Urinary bladder (tissue), 4 donors: ENCODE results near the gene TPO. TPM values are rescaled to one million over a fixed set of nuclear protein-coding genes. Genes with fewer than 3 reads are reported as not detected.

Experiments
- DNase-seq: peaks from one replicate; pipeline ENCODE4 v3.0.0-alpha.2; 2015; ENCODE audit errors: extremely low spot score
- H3K27ac ChIP-seq: one replicate; pipeline ENCODE4 v1.5.1; 2013; ENCODE audit warnings: low read depth, mild to moderate bottlenecking, moderate library complexity
- H3K36me3 ChIP-seq: one replicate; pipeline ENCODE4 v1.6.1; 2013; ENCODE audit warnings: mild to moderate bottlenecking, moderate library complexity; ENCODE audit not compliant: insufficient read depth
- H3K4me1 ChIP-seq: one replicate; pipeline ENCODE4 v1.6.1; 2013; ENCODE audit warnings: mild to moderate bottlenecking, moderate library complexity; ENCODE audit not compliant: insufficient read depth
- H3K4me3 ChIP-seq: one replicate; pipeline ENCODE4 v1.5.1; 2013; ENCODE audit warnings: low read depth, low read length
- WGBS: extraction: QIAGEN DNeasy Blood & Tissue Kit; methylation state at CpG from one replicate; pipeline ENCODE4 v1.1.7; 2013; 5-methylcytosine and 5-hydroxymethylcytosine counted together
- polyA plus RNA-seq: library from polyadenylated mRNA; stranded (reverse); fragments of 200-250 nt; gene quantifications from one replicate; pipeline ENCODE4 v1.2.3, GENCODE V29; 2013
- total RNA-seq: library from RNA; depleted of rRNA; stranded (reverse); fragments of >200 nt; gene quantifications from one replicate; pipeline ENCODE4 v1.2.3, GENCODE V29; 2014
- donor health status: healthy with polysubstance abuse.
- donor health status: healthy.

TPO gene
- total and polyA plus RNA-seq, 2 donors = 0.74 to 5.4 TPM

DNA sequence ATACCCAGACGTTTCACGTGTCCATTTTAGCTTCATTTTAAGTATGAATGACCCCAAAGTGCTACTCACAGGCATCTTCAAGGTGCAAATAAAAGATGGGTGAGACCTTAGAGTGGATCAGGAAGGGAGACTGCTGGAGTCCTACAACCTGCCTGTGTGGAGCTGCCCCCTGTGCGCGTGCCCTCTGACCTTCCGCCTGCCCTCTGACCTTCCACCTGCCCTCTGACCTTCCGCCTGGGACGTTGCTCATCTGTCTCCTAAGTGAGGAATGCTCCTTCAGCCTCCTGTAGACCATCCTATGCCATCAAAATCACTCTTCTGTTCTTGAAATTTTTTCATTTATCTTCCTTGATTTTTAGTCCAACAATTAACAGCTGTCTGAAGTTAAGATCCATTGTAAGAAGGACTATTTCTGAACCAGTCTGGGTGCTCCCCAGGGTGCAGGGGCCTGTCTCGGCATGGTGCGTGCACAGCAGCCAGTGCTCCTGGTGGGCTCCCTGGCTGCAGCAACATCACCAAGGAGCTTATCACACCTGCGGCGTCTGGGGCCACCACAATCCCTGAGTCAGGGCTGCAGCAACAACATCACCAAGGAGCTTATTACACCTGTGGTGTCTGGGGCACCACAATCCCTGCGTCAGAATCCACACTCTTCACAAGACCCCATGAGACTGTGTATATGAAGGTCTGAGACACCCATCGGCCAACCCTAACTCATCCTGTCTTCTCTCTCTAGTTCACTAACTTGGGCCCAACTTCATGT, 86.0 kb downstream of the TPO start:
- DNase-seq = no peak
- 91% methylated on average over 13 of the region's 13 CpGs for WGBS
- H3K27ac ChIP-seq = no peak overlapping the region
- no peaks in the 10 kb centered on the region for H3K4me1 ChIP-seq
- no peak overlapping the region for H3K4me3 ChIP-seq
- H3K36me3 ChIP-seq = no peaks in the 10 kb centered on the region

DNA sequence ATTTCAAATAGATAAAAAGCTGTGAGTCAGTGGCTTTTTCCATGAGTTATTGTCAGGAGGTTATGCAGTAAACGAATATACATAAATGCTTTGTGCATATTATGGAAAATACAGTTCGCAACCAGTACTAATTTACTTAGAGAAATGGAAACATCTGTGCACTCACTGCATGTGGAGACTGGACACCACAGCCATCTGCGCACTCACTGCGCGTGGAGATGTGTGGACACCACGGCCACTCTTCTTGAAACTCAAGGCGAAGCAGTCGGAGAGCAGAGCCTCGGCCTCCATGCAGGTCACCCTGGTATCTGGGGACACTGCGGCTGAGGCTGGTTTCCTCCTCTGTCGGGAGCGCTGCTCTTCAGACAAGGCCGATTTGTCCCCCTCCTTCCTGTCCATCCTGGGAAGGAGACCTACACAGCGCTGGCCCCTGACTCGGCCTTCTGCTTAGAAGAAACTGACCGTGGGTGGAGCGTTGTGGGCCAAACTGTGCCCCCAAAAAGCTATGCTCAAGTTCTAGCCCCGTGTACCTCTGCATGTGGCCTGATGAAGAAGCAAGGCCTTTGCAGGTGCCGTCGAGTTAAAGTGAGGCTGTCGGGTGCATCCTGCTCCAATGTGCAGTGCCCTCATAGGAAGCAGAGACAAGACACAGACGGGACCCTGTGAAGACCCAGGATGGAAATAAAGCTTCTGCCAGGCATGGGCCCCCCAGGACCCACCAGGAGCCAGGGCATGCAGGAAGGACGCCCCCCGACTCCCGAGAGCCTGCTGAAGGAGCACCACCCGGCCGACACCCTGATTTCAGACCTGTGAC, 88.0 kb downstream of the TPO start:
- Histone ChIP-seq H3K4me1 (no peaks in the 10 kb centered on the region), H3K27ac (no peak overlapping the region), H3K4me3 (no peak overlapping the region), H3K36me3 (no peaks in the 10 kb centered on the region)
- WGBS = 84% methylated on average over 27 of the region's 27 CpGs
- DNase-seq = no peak

DNA sequence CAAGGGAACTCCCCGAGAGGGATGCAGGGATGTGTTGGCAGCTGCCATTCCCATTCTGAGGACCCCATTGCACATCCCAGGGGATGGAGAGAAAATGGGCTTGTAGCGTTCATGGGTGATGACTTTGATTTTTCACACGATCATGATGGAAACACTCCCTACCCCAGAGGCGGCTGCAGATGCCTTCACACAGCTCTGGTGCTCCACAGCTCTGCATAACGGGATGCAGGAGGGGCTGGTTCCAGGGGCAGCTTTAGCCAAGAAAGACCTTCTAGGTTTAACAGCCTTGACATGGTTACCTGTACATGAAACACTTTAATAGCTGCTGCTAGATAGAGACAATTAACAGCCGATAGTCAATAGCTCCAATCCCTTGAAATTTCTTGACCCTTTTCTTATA, 88.7 kb downstream of the TPO start:
- WGBS = 84% methylated on average over 6 of the region's 6 CpGs
- DNase-seq = no peak
- Histone ChIP-seq H3K36me3 (no peaks in the 10 kb centered on the region), H3K27ac (no peak overlapping the region), H3K4me1 (no peaks in the 10 kb centered on the region), H3K4me3 (no peak overlapping the region)

DNA sequence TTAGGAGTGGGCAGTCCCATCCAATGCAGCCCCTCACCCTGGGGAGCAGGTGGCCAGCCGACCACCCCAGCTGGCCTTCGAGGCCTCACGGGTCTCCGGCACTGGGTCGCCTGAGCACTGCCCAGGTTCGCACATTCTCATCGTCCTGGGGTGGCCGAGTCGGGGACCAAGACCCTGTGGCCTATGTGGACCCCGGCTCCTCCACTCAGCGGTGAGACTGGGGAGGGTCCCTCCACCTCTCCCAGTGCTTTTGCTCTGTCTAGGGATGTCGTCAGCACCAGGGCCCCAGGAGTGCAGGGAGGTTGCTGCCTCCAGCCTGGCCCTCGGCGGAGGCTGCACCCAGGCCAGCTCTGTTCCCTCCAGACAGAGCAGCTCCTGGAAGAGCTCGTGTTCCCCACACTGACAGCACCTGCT, 89.6 kb downstream of the TPO start:
- Histone ChIP-seq H3K4me3 (no peak overlapping the region), H3K36me3 (no peaks in the 10 kb centered on the region), H3K27ac (no peak overlapping the region), H3K4me1 (no peaks in the 10 kb centered on the region)
- 87% methylated on average over 15 of the region's 15 CpGs for WGBS
- DNase-seq = no peak

DNA sequence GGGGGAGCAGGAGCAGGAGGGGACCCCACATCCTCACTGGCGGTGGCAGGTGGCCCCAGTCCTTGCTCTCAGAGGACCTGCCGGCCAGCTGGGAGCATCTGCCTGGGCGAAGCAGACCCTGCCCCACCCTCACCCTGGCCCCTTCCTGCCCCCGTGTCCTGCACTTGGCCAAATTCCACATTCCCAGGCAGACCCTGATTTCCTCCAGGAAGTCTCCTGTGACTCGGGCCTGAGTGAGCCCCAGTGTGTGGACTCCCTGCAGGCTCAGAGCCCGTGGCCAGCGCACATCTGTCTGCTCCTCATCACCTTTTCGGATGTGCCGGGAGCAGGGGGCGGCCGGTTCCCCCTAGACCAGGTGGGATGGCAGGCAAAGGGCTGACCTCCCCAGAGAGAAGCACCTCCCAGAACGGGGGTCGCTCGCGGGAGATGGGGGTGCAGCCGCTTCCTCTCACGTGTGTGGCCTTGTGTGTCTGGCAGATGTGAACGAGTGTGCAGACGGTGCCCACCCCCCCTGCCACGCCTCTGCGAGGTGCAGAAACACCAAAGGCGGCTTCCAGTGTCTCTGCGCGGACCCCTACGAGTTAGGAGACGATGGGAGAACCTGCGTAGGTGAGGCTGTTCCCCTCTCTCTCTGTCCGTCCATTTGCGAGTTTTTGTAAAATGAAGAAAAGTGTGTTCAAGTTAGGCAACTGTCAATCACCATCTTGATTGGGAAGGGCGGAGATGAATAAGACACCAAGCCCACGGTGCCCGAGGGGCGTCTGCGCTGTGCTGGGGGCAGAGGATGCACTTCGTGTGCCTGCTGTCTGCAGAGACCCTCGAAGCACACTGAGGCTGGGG, 90.4 kb downstream of the TPO start:
- Histone ChIP-seq H3K36me3 (no peaks in the 10 kb centered on the region), H3K4me3 (no peak overlapping the region), H3K27ac (no peak overlapping the region), H3K4me1 (no peaks in the 10 kb centered on the region)
- DNase-seq = no peak
- WGBS = 69% methylated on average over 36 of the region's 36 CpGs

DNA sequence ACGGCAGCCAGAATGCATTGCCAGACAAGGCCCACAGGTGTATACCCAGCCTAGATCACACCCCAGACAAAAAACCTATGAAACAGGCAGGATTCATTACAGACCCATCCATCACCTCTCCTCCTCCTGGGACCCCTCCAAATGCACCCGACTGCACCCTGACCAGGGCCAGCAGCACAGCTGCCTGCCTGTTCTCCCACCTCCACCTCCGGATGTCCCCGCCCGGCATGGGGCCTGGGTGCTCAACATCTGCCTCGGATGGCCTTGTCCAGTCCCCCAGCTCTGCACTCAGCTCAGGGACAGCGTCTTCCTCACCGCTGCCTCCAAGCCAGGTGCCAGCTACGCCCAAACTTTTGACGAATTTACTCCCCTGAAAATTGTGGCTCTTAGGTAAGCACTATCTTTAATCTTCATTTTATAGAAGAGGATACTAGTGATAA, 91.1 kb downstream of the TPO start:
- Histone ChIP-seq H3K4me1 (no peaks in the 10 kb centered on the region), H3K36me3 (no peaks in the 10 kb centered on the region), H3K4me3 (no peak overlapping the region), H3K27ac (no peak overlapping the region)
- DNase-seq = no peak
- 77% methylated on average over 10 of the region's 10 CpGs for WGBS

DNA sequence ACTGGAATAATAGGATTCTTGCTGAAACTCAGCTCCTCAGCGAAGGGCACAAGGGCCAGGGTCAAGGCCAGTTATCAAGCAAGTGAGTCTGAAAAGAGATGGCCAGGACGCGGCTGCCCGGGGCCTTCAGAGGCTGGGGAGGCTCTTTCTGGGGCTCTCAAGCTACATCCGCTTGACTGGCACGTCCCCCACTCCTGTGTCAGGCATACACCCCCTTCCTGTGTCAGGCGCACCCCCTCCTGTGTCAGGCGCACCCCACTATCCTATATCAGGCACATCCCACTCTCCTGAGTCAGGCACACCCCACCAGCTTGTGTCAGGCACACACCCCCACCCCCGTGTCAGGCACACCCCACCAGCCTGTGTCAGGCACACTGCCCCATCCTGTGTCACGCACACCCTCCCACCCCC, 91.8 kb downstream of the TPO start:
- no peaks in the 10 kb centered on the region for H3K36me3 ChIP-seq
- H3K27ac ChIP-seq = no peak overlapping the region
- 88% methylated on average over 10 of the region's 10 CpGs for WGBS
- H3K4me1 ChIP-seq = no peaks in the 10 kb centered on the region
- H3K4me3 ChIP-seq = no peak overlapping the region
- DNase-seq = no peak

DNA sequence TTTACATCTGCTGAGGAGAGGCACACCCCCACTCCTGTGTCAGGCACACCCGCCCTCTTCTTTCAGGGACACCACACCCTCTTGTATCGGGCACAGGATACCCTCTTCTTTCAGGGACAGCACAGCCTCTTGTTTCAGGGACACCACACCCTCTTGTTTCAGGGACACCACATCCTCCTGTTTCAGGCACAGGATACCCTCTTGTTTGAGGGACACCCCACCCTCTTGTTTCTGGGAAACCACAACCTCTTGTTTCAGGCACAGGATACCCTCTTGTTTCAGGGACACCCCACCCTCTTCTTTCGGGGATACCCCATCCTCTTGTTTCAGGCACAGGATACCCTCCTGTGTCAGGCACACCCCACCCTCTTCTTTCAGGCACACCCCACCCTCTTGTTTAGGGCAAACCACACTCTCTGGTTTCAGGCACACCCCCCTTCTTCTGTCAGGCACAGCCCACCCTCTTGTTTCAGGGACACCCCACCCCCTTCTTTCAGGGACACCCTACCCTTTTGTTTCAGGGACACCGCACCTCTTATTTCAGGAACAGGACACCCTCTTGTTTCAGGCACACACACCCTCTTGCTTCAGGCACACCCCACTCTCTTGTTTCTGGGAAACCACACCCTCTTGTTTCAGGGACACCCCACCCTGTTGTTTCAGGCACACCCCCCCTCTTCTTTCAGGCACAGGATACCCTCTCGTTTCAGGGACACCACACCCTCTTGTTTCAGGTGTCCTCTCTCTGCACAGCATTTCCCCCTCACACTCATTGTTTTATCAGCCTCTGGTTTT, 96.2 kb downstream of the TPO start:
- Histone ChIP-seq H3K27ac (no peak overlapping the region), H3K4me1 (no peaks in the 10 kb centered on the region), H3K4me3 (no peak overlapping the region), H3K36me3 (no peaks in the 10 kb centered on the region)
- WGBS = 61% methylated on average over 5 of the region's 5 CpGs
- DNase-seq = no peak

DNA sequence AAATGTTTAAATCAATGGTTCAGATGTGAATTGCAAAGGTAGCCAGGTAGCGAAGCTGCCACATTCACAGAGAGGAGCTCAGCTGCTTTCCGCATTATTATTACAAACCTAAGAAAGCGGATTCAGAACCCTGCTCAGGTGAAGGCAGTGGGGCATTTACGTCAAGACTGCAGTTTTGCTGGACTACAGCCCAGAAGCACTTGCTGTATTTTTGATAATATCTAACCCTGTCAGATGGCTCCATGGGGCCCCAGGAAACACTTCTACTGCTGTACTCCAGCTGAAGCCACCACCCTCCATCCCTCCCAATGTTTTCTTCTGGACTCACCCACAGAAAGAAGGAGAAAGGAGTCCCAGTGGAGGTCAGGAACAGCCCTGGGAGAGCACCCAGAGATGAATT, 96.9 kb downstream of the TPO start:
- WGBS = 67% methylated on average over 4 of the region's 4 CpGs
- H3K27ac ChIP-seq = no peak overlapping the region
- DNase-seq = no peak
- H3K36me3 ChIP-seq = no peaks in the 10 kb centered on the region
- H3K4me1 ChIP-seq = no peaks in the 10 kb centered on the region
- H3K4me3 ChIP-seq = no peak overlapping the region

DNA sequence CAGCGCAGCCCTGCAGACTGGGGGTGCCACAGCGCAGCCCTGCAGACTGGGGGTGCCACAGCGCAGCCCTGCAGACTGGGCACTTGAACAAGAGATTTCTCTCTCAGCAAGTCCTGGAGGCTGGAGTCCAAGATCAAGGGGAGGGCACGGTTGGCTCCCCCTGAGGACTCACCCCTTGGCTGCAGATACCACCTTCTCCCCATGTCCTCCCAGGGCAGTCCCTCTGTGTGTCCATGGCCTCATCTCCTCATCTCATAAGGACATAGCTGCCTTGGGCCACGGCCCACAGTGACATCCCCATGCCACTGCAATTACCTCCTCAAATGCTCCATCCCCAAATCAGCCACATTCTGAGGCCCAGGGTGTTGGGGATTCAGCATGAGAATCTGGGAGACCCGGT, 98.2 kb downstream of the TPO start:
- 66% methylated on average over 5 of the region's 6 CpGs for WGBS

DNA sequence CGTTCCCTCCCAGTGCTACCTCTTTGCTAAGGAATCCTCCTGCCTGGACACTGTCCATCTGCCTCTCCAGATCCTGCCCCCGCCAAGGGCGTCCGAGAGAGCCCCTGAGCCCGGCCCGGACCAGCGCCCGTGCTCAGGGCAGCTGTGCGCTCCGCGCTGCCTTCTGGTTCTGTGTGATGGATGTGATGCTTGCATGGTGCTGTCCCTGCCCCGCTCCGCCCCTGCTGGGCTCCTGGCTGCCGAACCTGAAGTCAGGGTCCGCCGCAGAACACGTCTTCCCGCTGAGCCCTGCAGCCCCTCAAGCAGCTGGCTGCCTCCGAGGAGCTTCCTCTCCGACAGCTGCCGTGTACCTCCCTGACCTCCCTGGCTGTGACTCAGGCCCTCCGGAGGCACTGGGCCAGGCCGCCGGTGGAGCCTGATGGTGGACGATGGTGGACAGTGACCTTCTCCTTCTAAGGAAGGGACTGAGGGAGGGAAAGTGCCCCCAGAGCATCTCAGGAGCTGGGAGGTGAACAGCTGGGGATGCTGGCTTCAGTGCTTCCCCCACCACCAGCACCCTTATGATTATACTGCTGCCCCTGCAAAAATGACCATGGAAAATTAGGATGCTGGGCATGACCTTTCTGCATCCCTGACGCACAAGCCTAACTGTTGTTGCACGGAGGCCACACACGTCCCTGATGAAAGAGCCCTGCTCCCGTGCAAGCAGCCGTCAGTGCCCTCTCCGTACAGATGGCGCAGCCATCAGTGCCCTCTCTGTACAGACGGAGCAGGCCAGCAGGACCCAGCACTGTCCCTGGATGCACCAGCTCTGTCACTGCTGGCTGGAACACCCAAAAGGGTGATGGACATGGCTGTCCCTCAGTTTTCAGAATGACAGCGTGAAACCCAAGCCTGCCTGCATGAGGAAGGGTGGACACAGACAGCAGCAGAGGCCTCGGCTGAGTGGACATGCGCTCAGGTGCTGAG, 99.3 kb downstream of the TPO start:
- DNase-seq = no peak
- Histone ChIP-seq H3K4me1 (no peaks in the 10 kb centered on the region), H3K36me3 (no peaks in the 10 kb centered on the region), H3K27ac (no peak overlapping the region), H3K4me3 (no peak overlapping the region)
- WGBS = 84% methylated on average over 36 of the region's 36 CpGs

More for the DNA sequence above, 98.2 kb downstream of the TPO start:
- Histone ChIP-seq H3K36me3 (no peaks in the 10 kb centered on the region), H3K4me1 (no peaks in the 10 kb centered on the region), H3K27ac (no peak overlapping the region), H3K4me3 (no peak overlapping the region)
- DNase-seq = no peak

DNA sequence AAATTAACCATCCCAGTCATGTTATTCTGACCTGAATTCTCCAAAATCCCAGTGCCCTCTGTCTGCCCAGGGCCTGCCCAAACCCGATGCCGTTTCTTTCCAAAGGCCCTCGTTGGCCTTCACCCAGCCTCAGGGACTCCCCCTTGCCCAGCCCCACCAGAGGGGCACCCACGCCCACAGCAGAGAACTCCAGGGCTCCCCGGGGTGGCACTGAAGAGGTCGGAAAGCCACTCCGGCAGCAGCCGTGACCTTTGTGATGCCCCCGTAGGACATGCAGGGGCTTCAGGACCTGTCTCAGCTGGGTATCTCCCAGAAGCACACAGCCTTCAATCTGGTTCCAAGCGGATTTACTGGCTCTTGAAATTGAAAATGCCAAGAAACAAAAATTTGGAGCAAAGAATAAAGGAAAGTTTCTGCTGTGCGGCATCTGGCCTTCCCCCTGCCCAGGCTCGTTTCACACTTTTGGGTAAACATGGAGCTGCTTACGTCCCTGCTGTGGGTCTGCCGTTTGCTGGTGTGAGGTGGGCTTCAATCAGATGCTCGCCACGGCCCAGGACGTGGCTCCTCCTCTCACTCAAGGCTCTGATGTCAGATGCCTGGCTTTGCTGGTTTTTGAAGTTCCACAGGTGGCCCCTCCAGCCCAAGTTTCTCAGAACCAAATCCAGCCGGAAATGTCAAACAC, 101.3 kb downstream of the TPO start:
- no peak for DNase-seq
- H3K4me3 ChIP-seq = no peak overlapping the region
- no peaks in the 10 kb centered on the region for H3K36me3 ChIP-seq
- no peak overlapping the region for H3K27ac ChIP-seq
- no peaks in the 10 kb centered on the region for H3K4me1 ChIP-seq
- 65% methylated on average over 18 of the region's 18 CpGs for WGBS
